Prostate gland (tissue), 2 donors: Measurements from ENCODE around the gene LPAR5.

Experiments used
- CTCF ChIP-seq, 4 experiments: fragments of 200-600 bp in 2 of 4; fragments of 450-650 bp in 2 of 4; sonication (generic) in 2 of 4; IDR thresholded peaks; 1 replicate in 3 of 4; 2 replicates in 1 of 4; pipeline ENCODE4 v1.5.1; 2016 to 2019; ENCODE audit warnings: antibody characterized with exemption in 4 of 4, mild to moderate bottlenecking in 2 of 4, moderate library complexity in 2 of 4
- POLR2A ChIP-seq: fragments of 450-650 bp; IDR thresholded peaks from one replicate; pipeline ENCODE4 v1.6.1; 2016; ENCODE audit warnings: antibody characterized with exemption, mild to moderate bottlenecking
- POLR2AphosphoS5 ChIP-seq: sonication (generic); formaldehyde crosslinking; IDR thresholded peaks from one replicate; pipeline ENCODE4 v1.6.1; 2017; ENCODE audit warnings: antibody characterized with exemption

GRCh38 chr12:6664902-6665301 is 29.1 kb upstream of the LPAR5 start:
- TF ChIP-seq POLR2AphosphoS5 (no peak), CTCF (IDR thresholded peaks at IDR 0.05) (no peak), POLR2A (no peak)
